GM19455 (cell line): ENCODE data around the gene APOA1.
"Not testable (repeated sequence)": the region's sequence is repeated elsewhere in the genome, so short reads cannot be mapped to it uniquely, and the experiment has no call there.

Experiments used
- ATAC-seq: cut with Tn5 transposase; IDR thresholded peaks from one replicate; pipeline ENCODE4 v1.9.1; 2021; ENCODE audit not compliant: unreplicated experiment

APOA1 gene

GRCh38 chr11:116821050-116821918 is 16.1 kb downstream of the APOA1 start:
- ATAC-seq: no peak

GRCh38 chr11:116819049-116819448 is 18.4 kb downstream of the APOA1 start:
- no peak for ATAC-seq

- ATAC-seq: no peak
Measured at GRCh38 chr11:116814502-116814901, 22.9 kb downstream of the APOA1 start.

- ATAC-seq: no peak
Measured at GRCh38 chr11:116813781-116814471, 23.5 kb downstream of the APOA1 start.

GRCh38 chr11:116813170-116813569 is 24.3 kb downstream of the APOA1 start:
- no peak for ATAC-seq

- no peak for ATAC-seq
Measured at GRCh38 chr11:116812109-116812508, 25.3 kb downstream of the APOA1 start.

GRCh38 chr11:116811194-116811593 is 26.2 kb downstream of the APOA1 start:
- ATAC-seq: no peak

GRCh38 chr11:116808262-116809175 is 28.9 kb downstream of the APOA1 start:
- no peak for ATAC-seq

- ATAC-seq: no peak
Measured at GRCh38 chr11:116807601-116808261, 29.7 kb downstream of the APOA1 start.

GRCh38 chr11:116804001-116804400 is 33.4 kb downstream of the APOA1 start:
- no peak for ATAC-seq

GRCh38 chr11:116801662-116802061 is 35.8 kb downstream of the APOA1 start:
- ATAC-seq: not testable (repeated sequence)

GRCh38 chr11:116800610-116801009 is 36.8 kb downstream of the APOA1 start:
- no peak for ATAC-seq

GRCh38 chr11:116798368-116798767 is 39.1 kb downstream of the APOA1 start:
- no peak for ATAC-seq

GRCh38 chr11:116797816-116798215 is 39.6 kb downstream of the APOA1 start:
- ATAC-seq: no peak

GRCh38 chr11:116796548-116796947 is 40.9 kb downstream of the APOA1 start:
- no peak for ATAC-seq

- ATAC-seq: no peak
Measured at GRCh38 chr11:116794851-116795250, 42.6 kb downstream of the APOA1 start.

GRCh38 chr11:116793772-116794097 is 43.7 kb downstream of the APOA1 start:
- no peak for ATAC-seq

- ATAC-seq: no peak
Measured at GRCh38 chr11:116792869-116793771, 44.3 kb downstream of the APOA1 start.

GRCh38 chr11:116792144-116792868 is 45.1 kb downstream of the APOA1 start:
- ATAC-seq: no peak
